Activated B cell treated with CpG ODN at 0.5 μM for 24 hours (primary cell): Measurements from ENCODE around the gene FOXB2. TPM values are rescaled to one million over a fixed set of nuclear protein-coding genes. Genes with fewer than 3 reads are reported as not detected.

Experiments used
- ATAC-seq: fragments of 200-7000 bp; cut with Tn5 transposase; one replicate; pipeline ENCODE4 v1.10.0; 2021; ENCODE audit warnings: low read depth, mild to moderate bottlenecking, moderate library complexity
- CTCF ChIA-PET: fragments of 350-600 bp; sonication (Branson Sonifier 250); formaldehyde crosslinking; loops from one replicate; lab custom pipeline; 2021; ENCODE audit warnings: antibody characterized with exemption; lab: Charles Lee
- POLR2A ChIA-PET: fragments of 350-600 bp; sonication (Branson Sonifier 250); formaldehyde crosslinking; loops from one replicate; lab custom pipeline; 2021; ENCODE audit warnings: antibody characterized with exemption; lab: Charles Lee
- DNase-seq: peaks from one replicate; pipeline ENCODE4 v3.0.0; 2022
- H3K27ac Mint-ChIP-seq: one replicate; pipeline ENCODE4 v1.8.0; 2020; ENCODE audit warnings: mixed read lengths
- H3K27me3 Mint-ChIP-seq: one replicate; pipeline ENCODE4 v1.8.0; 2021; ENCODE audit warnings: mixed read lengths
- H3K36me3 Mint-ChIP-seq: one replicate; pipeline ENCODE4 v1.8.0; 2021; ENCODE audit warnings: low read depth, mixed read lengths
- H3K4me1 Mint-ChIP-seq: one replicate; pipeline ENCODE4 v1.8.0; 2021; ENCODE audit warnings: mixed read lengths
- H3K4me3 Mint-ChIP-seq: one replicate; pipeline ENCODE4 v1.8.0; 2020; ENCODE audit warnings: mild to moderate bottlenecking, mixed read lengths
- H3K9me3 Mint-ChIP-seq: one replicate; pipeline ENCODE4 v1.8.0; 2020; ENCODE audit warnings: mixed read lengths
- intact Hi-C: fragments of 100-400 bp; cut with micrococcal nuclease; formaldehyde crosslinking; loops from one replicate; pipeline ENCODE4 v1.15.1; 2024
- total RNA-seq: library from RNA; stranded (reverse); gene quantifications from 2 replicates; pipeline ENCODE4 v1.2.3, GENCODE V29; 2022
- TF ChIP-seq, protein P1 (sequence below): fragments of 200-600 bp; IDR thresholded peaks from one replicate; pipeline ENCODE4 v1.8.0; 2022; ENCODE audit warnings: antibody characterized with exemption, mild to moderate bottlenecking

FOXB2 gene
- total RNA-seq, 1 donor from 2014 or later, result not detected

DNA sequence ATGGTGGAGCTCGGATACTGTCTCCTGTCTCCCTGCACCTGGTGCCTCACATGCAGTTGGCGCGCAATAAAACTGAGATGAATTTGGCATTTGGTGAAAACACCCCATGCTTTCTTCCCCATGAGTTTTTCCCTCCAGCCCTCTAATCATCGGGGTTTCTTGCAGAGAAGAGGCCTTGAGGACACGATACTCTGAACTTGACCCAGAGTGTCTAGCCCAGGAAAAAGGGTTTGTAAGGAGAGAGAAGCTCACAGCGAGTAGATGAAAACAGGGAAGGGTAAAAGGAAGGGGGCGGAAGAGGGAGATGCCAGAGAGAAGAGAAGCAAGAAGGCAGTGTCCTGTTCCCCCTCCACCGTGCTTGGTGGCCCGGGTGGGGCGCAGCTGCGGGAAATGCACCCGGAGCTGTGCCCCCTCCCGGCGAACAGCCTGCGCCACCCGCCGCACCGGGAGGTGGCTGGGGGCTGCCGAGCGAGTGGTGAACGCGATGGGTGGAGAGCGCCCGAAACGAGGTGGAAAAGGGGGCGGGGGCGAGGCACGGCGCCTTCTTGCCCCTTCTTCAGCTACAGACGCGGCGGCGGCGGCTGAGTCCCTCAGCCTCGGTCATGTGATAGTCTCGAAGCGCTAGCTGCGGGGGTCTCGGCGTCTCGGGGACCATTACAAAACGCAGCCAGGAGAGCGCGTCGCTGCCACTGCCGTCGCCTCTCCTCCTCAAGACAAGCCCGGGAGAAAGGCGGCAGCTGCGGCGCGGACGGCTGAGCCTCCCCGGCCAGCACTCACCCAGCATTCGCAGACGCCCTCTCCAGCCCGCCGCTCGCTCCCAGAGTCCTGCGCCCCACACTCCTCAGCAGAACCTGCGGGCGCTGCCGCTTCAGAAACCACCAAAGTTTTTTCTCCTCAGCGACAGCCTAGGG lies 1.1 kb upstream of the FOXB2 start:
- ATAC-seq, result no peak
- TF ChIP-seq, protein P1, sequence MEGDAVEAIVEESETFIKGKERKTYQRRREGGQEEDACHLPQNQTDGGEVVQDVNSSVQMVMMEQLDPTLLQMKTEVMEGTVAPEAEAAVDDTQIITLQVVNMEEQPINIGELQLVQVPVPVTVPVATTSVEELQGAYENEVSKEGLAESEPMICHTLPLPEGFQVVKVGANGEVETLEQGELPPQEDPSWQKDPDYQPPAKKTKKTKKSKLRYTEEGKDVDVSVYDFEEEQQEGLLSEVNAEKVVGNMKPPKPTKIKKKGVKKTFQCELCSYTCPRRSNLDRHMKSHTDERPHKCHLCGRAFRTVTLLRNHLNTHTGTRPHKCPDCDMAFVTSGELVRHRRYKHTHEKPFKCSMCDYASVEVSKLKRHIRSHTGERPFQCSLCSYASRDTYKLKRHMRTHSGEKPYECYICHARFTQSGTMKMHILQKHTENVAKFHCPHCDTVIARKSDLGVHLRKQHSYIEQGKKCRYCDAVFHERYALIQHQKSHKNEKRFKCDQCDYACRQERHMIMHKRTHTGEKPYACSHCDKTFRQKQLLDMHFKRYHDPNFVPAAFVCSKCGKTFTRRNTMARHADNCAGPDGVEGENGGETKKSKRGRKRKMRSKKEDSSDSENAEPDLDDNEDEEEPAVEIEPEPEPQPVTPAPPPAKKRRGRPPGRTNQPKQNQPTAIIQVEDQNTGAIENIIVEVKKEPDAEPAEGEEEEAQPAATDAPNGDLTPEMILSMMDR, result no peak
- CTCF ChIA-PET, result no interaction called here
- no peak for DNase-seq
- no peaks in the 10 kb centered on the region for H3K36me3 Mint-ChIP-seq
- POLR2A ChIA-PET, result no interaction called here
- peak overlapping the region; percentile 19 for H3K4me3 Mint-ChIP-seq
- intact Hi-C loops, result no loop called here
- peaks cover 69% of the 10 kb centered on the region for H3K27me3 Mint-ChIP-seq
- peaks cover 25% of the 10 kb centered on the region for H3K4me1 Mint-ChIP-seq
- no peak overlapping the region for H3K27ac Mint-ChIP-seq
- H3K9me3 Mint-ChIP-seq, result no peaks in the 10 kb centered on the region

GRCh38 chr9:77018969-77019235 lies 553 bp upstream of the FOXB2 start:
- H3K4me3 Mint-ChIP-seq, result no peak overlapping the region
- no peaks in the 10 kb centered on the region for H3K36me3 Mint-ChIP-seq
- ChIA-PET POLR2A (no interaction called here), CTCF (no interaction called here)
- no peak for DNase-seq
- H3K27me3 Mint-ChIP-seq, result peaks cover 69% of the 10 kb centered on the region
- ATAC-seq, result no peak
- TF ChIP-seq, protein P1, result no peak
- no peak overlapping the region for H3K27ac Mint-ChIP-seq
- intact Hi-C loops, result no loop called here
- H3K4me1 Mint-ChIP-seq, result peaks cover 25% of the 10 kb centered on the region
- no peaks in the 10 kb centered on the region for H3K9me3 Mint-ChIP-seq

DNA sequence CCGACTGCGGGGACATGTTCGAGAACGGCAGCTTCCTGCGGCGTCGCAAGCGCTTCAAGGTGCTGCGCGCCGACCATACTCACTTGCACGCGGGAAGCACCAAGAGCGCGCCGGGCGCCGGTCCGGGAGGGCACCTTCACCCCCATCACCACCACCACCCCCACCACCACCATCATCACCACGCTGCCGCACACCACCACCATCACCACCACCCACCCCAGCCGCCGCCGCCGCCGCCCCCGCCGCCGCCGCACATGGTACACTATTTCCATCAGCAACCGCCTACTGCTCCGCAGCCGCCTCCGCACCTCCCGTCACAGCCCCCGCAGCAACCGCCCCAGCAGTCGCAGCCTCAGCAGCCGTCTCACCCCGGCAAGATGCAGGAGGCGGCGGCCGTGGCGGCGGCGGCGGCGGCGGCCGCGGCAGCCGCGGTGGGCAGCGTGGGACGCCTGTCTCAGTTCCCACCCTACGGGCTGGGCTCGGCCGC lies 514 bp downstream of the FOXB2 start:
- ChIA-PET POLR2A (no interaction called here), CTCF (no interaction called here)
- DNase-seq (no peak), ATAC-seq (no peak)
- no peaks in the 10 kb centered on the region for H3K36me3 Mint-ChIP-seq
- TF ChIP-seq, protein P1, result no peak
- H3K4me1 Mint-ChIP-seq, result peaks cover 25% of the 10 kb centered on the region
- no peak overlapping the region for H3K27ac Mint-ChIP-seq
- H3K9me3 Mint-ChIP-seq, result no peaks in the 10 kb centered on the region
- peak overlapping the region; percentile 32 for H3K4me3 Mint-ChIP-seq
- H3K27me3 Mint-ChIP-seq, result peaks cover 68% of the 10 kb centered on the region
- intact Hi-C loops, result no loop called here

DNA sequence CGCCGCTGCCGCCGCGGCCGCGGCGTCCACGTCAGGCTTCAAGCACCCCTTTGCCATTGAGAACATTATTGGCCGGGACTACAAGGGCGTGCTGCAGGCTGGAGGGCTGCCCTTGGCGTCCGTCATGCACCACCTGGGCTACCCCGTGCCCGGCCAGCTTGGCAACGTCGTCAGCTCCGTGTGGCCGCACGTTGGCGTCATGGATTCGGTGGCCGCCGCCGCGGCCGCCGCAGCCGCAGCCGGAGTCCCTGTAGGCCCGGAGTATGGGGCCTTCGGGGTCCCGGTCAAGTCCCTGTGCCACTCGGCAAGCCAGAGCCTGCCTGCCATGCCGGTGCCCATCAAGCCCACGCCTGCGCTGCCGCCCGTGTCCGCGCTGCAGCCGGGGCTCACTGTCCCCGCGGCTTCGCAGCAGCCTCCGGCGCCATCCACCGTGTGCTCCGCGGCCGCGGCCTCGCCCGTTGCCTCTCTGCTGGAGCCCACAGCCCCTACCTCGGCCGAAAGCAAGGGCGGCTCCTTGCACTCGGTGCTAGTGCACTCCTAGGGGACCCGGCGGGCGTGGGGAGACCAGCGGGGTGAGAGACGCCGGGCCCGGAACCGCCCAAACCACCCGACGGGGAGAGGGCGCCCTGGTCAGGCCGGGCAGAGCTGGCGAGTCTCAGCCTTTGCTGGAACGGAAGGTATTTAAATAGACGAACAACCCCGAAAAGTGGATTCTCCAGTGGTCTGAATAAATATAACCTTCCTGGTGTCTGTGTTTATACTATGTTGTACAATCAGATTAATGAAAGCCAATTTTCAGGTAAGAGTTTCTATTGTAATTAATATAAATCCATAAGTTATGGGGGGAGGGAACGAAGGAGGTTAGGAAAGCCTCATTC lies 1.2 kb downstream of the FOXB2 start:
- DNase-seq (no peak), ATAC-seq (no peak)
- H3K36me3 Mint-ChIP-seq, result no peaks in the 10 kb centered on the region
- CTCF ChIA-PET, result no interaction called here
- no peak overlapping the region for H3K27ac Mint-ChIP-seq
- peaks cover 71% of the 10 kb centered on the region for H3K27me3 Mint-ChIP-seq
- no peaks in the 10 kb centered on the region for H3K9me3 Mint-ChIP-seq
- TF ChIP-seq, protein P1, result no peak
- POLR2A ChIA-PET, result no interaction called here
- H3K4me3 Mint-ChIP-seq, result no peak overlapping the region
- intact Hi-C loops, result no loop called here
- peaks cover 25% of the 10 kb centered on the region for H3K4me1 Mint-ChIP-seq
